Naive thymus-derived CD4-positive, alpha-beta T cell (primary cell): Measurements from ENCODE around the gene AKT3. TPM values are rescaled to one million over a fixed set of nuclear protein-coding genes. Genes with fewer than 3 reads are reported as not detected.

Source experiments
- ATAC-seq: fragments of 150-1000 bp; cut with Tn5 transposase; 2 replicates; pipeline ENCODE4 v1.10.0; 2021; ENCODE audit warnings: mild to moderate bottlenecking, moderate library complexity
- CTCF ChIA-PET: fragments of 350-600 bp; sonication (Branson Sonifier 250); formaldehyde crosslinking; loops from one replicate; lab custom pipeline; 2021; ENCODE audit warnings: antibody characterized with exemption; lab: Charles Lee
- POLR2A ChIA-PET: fragments of 350-600 bp; sonication (Branson Sonifier 250); formaldehyde crosslinking; loops from one replicate; lab custom pipeline; 2021; ENCODE audit warnings: antibody characterized with exemption, inconsistent platforms; lab: Charles Lee
- DNase-seq, 9 donors: peaks; one replicate each; pipeline versions ENCODE4 v3.0.0 to v3.0.0-alpha.2; 2020 to 2022; ENCODE audit warnings: mixed read lengths in 1 of 9
- H3K27ac ChIP-seq: one replicate; pipeline ENCODE4 v1.7.0; 2013; ENCODE audit warnings: mild to moderate bottlenecking, low read depth, low read length, moderate library complexity
- H3K27me3 ChIP-seq, 2 donors: one replicate each; pipeline ENCODE4 v1.7.0; 2013; ENCODE audit warnings: low read length in 2 of 2, mild to moderate bottlenecking in 2 of 2, moderate library complexity in 2 of 2; ENCODE audit not compliant: control insufficient read depth in 2 of 2, insufficient read depth in 2 of 2
- H3K36me3 ChIP-seq, 3 experiments: 1 replicate in 2 of 3; 2 replicates in 1 of 3; pipeline ENCODE4 v1.7.0; 2013; ENCODE audit warnings: low read length in 3 of 3, mild to moderate bottlenecking in 3 of 3, moderate library complexity in 1 of 3; ENCODE audit not compliant: insufficient read depth in 3 of 3, control insufficient read depth in 2 of 3
- H3K4me1 ChIP-seq, 2 donors: one replicate each; pipeline ENCODE4 v1.7.0; 2013; ENCODE audit warnings: low read length in 2 of 2, mild to moderate bottlenecking in 2 of 2, moderate library complexity in 1 of 2; ENCODE audit not compliant: control insufficient read depth in 2 of 2, insufficient read depth in 2 of 2
- H3K4me3 ChIP-seq: 2 replicates; pipeline ENCODE4 v1.7.0; 2013; ENCODE audit warnings: mild to moderate bottlenecking, low read length
- H3K9me3 ChIP-seq, 3 experiments: 1 replicate in 2 of 3; 2 replicates in 1 of 3; pipeline ENCODE4 v1.7.0; 2013; ENCODE audit warnings: low read length in 3 of 3; ENCODE audit not compliant: control insufficient read depth in 2 of 3
- H3K27ac Mint-ChIP-seq, 9 donors: one replicate each; pipeline ENCODE4 v1.8.0; 2020 to 2022; ENCODE audit warnings: mixed read lengths in 9 of 9, mild to moderate bottlenecking in 8 of 9, moderate library complexity in 5 of 9, inconsistent platforms in 2 of 9
- H3K27me3 Mint-ChIP-seq, 5 donors: one replicate each; pipeline ENCODE4 v1.8.0; 2021 to 2022; ENCODE audit warnings: mixed read lengths in 5 of 5, mild to moderate bottlenecking in 1 of 5
- H3K36me3 Mint-ChIP-seq, 5 donors: one replicate each; pipeline ENCODE4 v1.8.0; 2020 to 2022; ENCODE audit warnings: mixed read lengths in 5 of 5, mild to moderate bottlenecking in 3 of 5, inconsistent platforms in 1 of 5
- H3K4me1 Mint-ChIP-seq, 7 donors: one replicate each; pipeline ENCODE4 v1.8.0; 2020 to 2022; ENCODE audit warnings: mixed read lengths in 7 of 7, mild to moderate bottlenecking in 3 of 7, inconsistent platforms in 1 of 7
- H3K4me3 Mint-ChIP-seq, 10 donors: one replicate each; pipeline ENCODE4 v1.8.0; 2020 to 2022; ENCODE audit warnings: mild to moderate bottlenecking in 10 of 10, mixed read lengths in 10 of 10, moderate library complexity in 6 of 10, inconsistent platforms in 2 of 10
- H3K9me3 Mint-ChIP-seq, 11 donors: one replicate each; pipeline ENCODE4 v1.8.0; 2020 to 2022; ENCODE audit warnings: mixed read lengths in 11 of 11, mild to moderate bottlenecking in 4 of 11, inconsistent platforms in 1 of 11, moderate library complexity in 1 of 11
- intact Hi-C, 2 donors: fragments of 100-400 bp; cut with micrococcal nuclease; formaldehyde crosslinking; loops; one replicate each; pipeline ENCODE4 v1.15.1; 2023
- polyA plus RNA-seq, 2 donors: library from polyadenylated mRNA; unstranded; fragments of 300-500 nt; fragmentation: Illumina TruSeq; gene quantifications; one replicate each; pipeline ENCODE4 v1.2.3, GENCODE V29; 2021
- total RNA-seq, 6 experiments: library from RNA in 5 of 6; stranded (reverse) in 5 of 6; gene quantifications; 1 replicate in 5 of 6; 2 replicates in 1 of 6; pipeline ENCODE4 v1.2.3 and lab custom pipeline; 2021 to 2026

AKT3 gene
- total and polyA plus RNA-seq, 7 experiments from 2014 or later: 1.6 to 123 (median 69.4) TPM

- H3K27ac ChIP-seq: no peak overlapping the region
- H3K27ac Mint-ChIP-seq: peak overlapping the region in 1 of 9 donors; percentile 53
- intact Hi-C loops: no loop called here
Observed at GRCh38 chr1:243477731-243478290, 372.2 kb downstream of the AKT3 start.

DNA sequence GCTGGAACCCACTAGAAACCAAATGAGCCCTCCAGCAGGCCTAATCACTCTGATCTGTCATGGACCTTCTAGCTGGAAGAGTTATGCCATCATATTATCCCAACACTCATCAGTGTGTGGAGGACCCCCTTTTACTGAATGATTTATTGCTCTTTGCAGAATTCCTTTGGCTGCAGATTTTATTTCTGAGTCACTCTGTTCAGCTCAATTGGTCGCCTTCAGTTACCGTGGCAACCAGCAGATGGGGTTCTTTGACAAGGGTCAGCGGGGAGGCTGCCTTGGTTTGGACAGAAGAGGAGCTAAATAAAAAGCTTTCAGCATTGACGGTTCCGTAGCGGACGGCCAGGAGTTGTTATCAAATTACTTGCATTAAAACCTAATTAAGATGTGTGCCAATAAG, 374.1 kb downstream of the AKT3 start:
- Histone ChIP-seq H3K4me1 (no peaks in the 10 kb centered on the region), H3K27me3 (no peaks in the 10 kb centered on the region), H3K4me3 (no peak overlapping the region), H3K27ac (no peak overlapping the region), H3K9me3 (no peaks in the 10 kb centered on the region), H3K36me3 (no peaks in the 10 kb centered on the region)
- ATAC-seq: no peak
- intact Hi-C loops: no loop called here
- H3K9me3 Mint-ChIP-seq: peaks cover 0 to 4% (median 0%) of the 10 kb centered on the region in 11 donors
- peaks cover 13 to 27% (median 15%) of the 10 kb centered on the region in 7 donors for H3K4me1 Mint-ChIP-seq
- no peak for DNase-seq
- no peak overlapping the region for H3K4me3 Mint-ChIP-seq
- no peaks in the 10 kb centered on the region for H3K27me3 Mint-ChIP-seq
- CTCF ChIA-PET: no interaction called here
- H3K27ac Mint-ChIP-seq: no peak overlapping the region
- H3K36me3 Mint-ChIP-seq: peaks cover 0 to 27% (median 14%) of the 10 kb centered on the region in 5 donors
- POLR2A ChIA-PET: no interaction called here

More at GRCh38 chr1:243477731-243478290, 372.2 kb downstream of the AKT3 start:
- ChIA-PET POLR2A (no interaction called here), CTCF (no interaction called here)
- H3K4me1 Mint-ChIP-seq: peaks cover 25 to 39% (median 27%) of the 10 kb centered on the region in 7 donors
- H3K27me3 ChIP-seq: no peaks in the 10 kb centered on the region
- no peaks in the 10 kb centered on the region for H3K27me3 Mint-ChIP-seq
- DNase-seq (no peak), ATAC-seq (peak; percentile 52)
- H3K4me1 ChIP-seq: peaks cover 0 to 6% of the 10 kb centered on the region in 2 donors
- H3K9me3 ChIP-seq: no peaks in the 10 kb centered on the region
- H3K9me3 Mint-ChIP-seq: peaks cover 0 to 4% (median 0%) of the 10 kb centered on the region in 11 donors
- no peaks in the 10 kb centered on the region for H3K36me3 ChIP-seq
- H3K4me3 Mint-ChIP-seq: no peak overlapping the region
- H3K4me3 ChIP-seq: no peak overlapping the region
- peaks cover 0 to 27% (median 14%) of the 10 kb centered on the region in 5 donors for H3K36me3 Mint-ChIP-seq

- H3K27ac Mint-ChIP-seq: no peak overlapping the region
- DNase-seq: no peak
- H3K4me1 Mint-ChIP-seq: peaks cover 10 to 23% (median 13%) of the 10 kb centered on the region in 7 donors
- H3K36me3 Mint-ChIP-seq: peaks cover 0 to 32% (median 14%) of the 10 kb centered on the region in 5 donors
- H3K4me1 ChIP-seq: no peaks in the 10 kb centered on the region
- no peaks in the 10 kb centered on the region for H3K36me3 ChIP-seq
- H3K9me3 ChIP-seq: no peaks in the 10 kb centered on the region
- H3K27me3 ChIP-seq: no peaks in the 10 kb centered on the region
- H3K27ac ChIP-seq: no peak overlapping the region
- H3K9me3 Mint-ChIP-seq: peaks cover 0 to 2% (median 0%) of the 10 kb centered on the region in 11 donors
- ATAC-seq: no peak
- intact Hi-C loops: loop anchor here in 1 of 2 donors (5.0 kb wide), 1 partner anchor 272 kb away; no protein-coding TSS in a partner anchor
- POLR2A ChIA-PET: no interaction called here
- H3K4me3 ChIP-seq: no peak overlapping the region
- CTCF ChIA-PET: no interaction called here
- no peaks in the 10 kb centered on the region for H3K27me3 Mint-ChIP-seq
- H3K4me3 Mint-ChIP-seq: peak overlapping the region in 1 of 10 donors; percentile 56
Observed at GRCh38 chr1:243474906-243475305, 375.1 kb downstream of the AKT3 start.

- CTCF ChIA-PET: no interaction called here
- H3K4me3 Mint-ChIP-seq: peak overlapping the region in 3 of 10 donors; percentile 25 to 88 (median 85)
- peaks cover 0 to 34% (median 15%) of the 10 kb centered on the region in 5 donors for H3K36me3 Mint-ChIP-seq
- H3K4me1 ChIP-seq: no peaks in the 10 kb centered on the region
- no peaks in the 10 kb centered on the region for H3K27me3 ChIP-seq
- ATAC-seq (no peak), DNase-seq (no peak)
- H3K36me3 ChIP-seq: no peaks in the 10 kb centered on the region
- H3K27ac Mint-ChIP-seq: peak overlapping the region in 1 of 9 donors; percentile 46
- H3K27ac ChIP-seq: no peak overlapping the region
- no peaks in the 10 kb centered on the region for H3K9me3 Mint-ChIP-seq
- intact Hi-C loops: loop anchor here in 1 of 2 donors (5.0 kb wide), 1 partner anchor 273 kb away; no protein-coding TSS in a partner anchor
- POLR2A ChIA-PET: no interaction called here
- H3K9me3 ChIP-seq: no peaks in the 10 kb centered on the region
- no peaks in the 10 kb centered on the region for H3K27me3 Mint-ChIP-seq
- H3K4me3 ChIP-seq: no peak overlapping the region
- H3K4me1 Mint-ChIP-seq: peaks cover 9 to 20% (median 13%) of the 10 kb centered on the region in 7 donors
Observed at GRCh38 chr1:243474136-243474881, 375.7 kb downstream of the AKT3 start.

- no peaks in the 10 kb centered on the region for H3K27me3 ChIP-seq
- Mint-ChIP-seq H3K27me3 (no peaks in the 10 kb centered on the region), H3K36me3 (peaks cover 0 to 33% (median 15%) of the 10 kb centered on the region in 5 donors), H3K9me3 (no peaks in the 10 kb centered on the region), H3K4me1 (peaks cover 9 to 20% (median 13%) of the 10 kb centered on the region in 7 donors), H3K27ac (peak overlapping the region in 8 of 9 donors; percentile 16 to 89 (median 46)), H3K4me3 (peak overlapping the region; percentile 9 to 92 (median 88))
- ATAC-seq (no peak), DNase-seq (no peak)
- POLR2A ChIA-PET: no interaction called here
- no peaks in the 10 kb centered on the region for H3K36me3 ChIP-seq
- CTCF ChIA-PET: no interaction called here
- H3K9me3 ChIP-seq: no peaks in the 10 kb centered on the region
- H3K4me3 ChIP-seq: peak overlapping the region; percentile 8
- no peak overlapping the region for H3K27ac ChIP-seq
- no peaks in the 10 kb centered on the region for H3K4me1 ChIP-seq
- intact Hi-C loops: loop anchor here in 1 of 2 donors (5.0 kb wide), 1 partner anchor 274 kb away; no protein-coding TSS in a partner anchor
Observed at GRCh38 chr1:243473227-243474135, 376.6 kb downstream of the AKT3 start.
